Adrenal gland (tissue), 5 donors: ENCODE measurements around the gene TRAF7.
"Not testable (repeated sequence)": the region's sequence is repeated elsewhere in the genome, so short reads cannot be mapped to it uniquely, and the experiment has no call there.

Source experiments
- POLR2A ChIP-seq, 2 donors: fragments of 450-650 bp; IDR thresholded peaks; one replicate each; pipeline ENCODE4 v1.6.1; 2017; ENCODE audit warnings: antibody characterized with exemption in 2 of 2, mild to moderate bottlenecking in 2 of 2, moderate library complexity in 1 of 2
- TF ChIP-seq, protein P1 (sequence below), 6 experiments: fragments of 450-650 bp in 4 of 6; fragments of 200-600 bp in 2 of 6; sonication (generic) in 1 of 6; IDR thresholded peaks; 1 replicate in 5 of 6; 2 replicates in 1 of 6; pipeline versions ENCODE4 v1.5.1 to v1.8.0; 2016 to 2021; ENCODE audit warnings: antibody characterized with exemption in 6 of 6, mild to moderate bottlenecking in 2 of 6, moderate library complexity in 1 of 6
- donor health status: DM: no; HTN: no; CAD: no.

DNA sequence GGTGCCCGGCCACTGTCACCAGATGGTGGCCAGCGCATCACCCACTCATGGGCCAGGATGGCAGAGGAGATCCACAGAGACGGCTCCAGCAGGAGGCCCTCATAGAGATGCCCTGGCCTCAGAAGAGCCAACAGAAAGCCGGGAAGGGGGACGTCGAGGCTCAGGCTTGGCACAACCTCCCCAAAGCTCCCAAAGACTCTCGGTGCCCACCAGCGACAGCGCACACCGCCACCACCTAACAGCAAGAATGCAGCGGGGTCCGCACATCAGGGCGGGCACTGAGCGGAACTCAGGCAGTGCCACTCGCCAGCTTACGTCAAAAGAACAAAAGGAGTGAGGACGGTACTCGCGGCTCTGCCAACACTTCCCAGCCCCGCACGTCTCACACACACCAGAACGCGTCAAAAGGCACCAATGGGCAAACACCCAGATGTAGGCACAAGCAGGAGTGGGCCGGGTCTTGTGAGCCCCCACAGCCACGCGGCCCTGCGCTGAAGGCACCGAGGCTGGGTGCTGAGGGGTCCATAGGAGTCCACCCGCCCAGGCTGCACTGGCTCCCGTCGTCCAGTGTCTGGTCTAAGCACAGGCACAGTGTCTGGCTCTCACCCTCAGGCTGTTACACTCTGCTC lies 28.5 kb upstream of the TRAF7 start:
- TF ChIP-seq, protein P1, sequence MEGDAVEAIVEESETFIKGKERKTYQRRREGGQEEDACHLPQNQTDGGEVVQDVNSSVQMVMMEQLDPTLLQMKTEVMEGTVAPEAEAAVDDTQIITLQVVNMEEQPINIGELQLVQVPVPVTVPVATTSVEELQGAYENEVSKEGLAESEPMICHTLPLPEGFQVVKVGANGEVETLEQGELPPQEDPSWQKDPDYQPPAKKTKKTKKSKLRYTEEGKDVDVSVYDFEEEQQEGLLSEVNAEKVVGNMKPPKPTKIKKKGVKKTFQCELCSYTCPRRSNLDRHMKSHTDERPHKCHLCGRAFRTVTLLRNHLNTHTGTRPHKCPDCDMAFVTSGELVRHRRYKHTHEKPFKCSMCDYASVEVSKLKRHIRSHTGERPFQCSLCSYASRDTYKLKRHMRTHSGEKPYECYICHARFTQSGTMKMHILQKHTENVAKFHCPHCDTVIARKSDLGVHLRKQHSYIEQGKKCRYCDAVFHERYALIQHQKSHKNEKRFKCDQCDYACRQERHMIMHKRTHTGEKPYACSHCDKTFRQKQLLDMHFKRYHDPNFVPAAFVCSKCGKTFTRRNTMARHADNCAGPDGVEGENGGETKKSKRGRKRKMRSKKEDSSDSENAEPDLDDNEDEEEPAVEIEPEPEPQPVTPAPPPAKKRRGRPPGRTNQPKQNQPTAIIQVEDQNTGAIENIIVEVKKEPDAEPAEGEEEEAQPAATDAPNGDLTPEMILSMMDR (IDR thresholded peaks at IDR 0.05), result not testable (repeated sequence)
- not testable (repeated sequence) for TF ChIP-seq POLR2A (IDR thresholded peaks at IDR 0.05)
